Kidney capillary endothelial cell (primary cell): ENCODE results near the gene MAGI2.

Experiments
- DNase-seq: peaks from one replicate; pipeline ENCODE4 v3.0.0-alpha.2; 2018; ENCODE audit warnings: low spot score

MAGI2 gene

GRCh38 chr7:79245623-79246249 lies 207.7 kb downstream of the MAGI2 start:
- no peak for DNase-seq

- DNase-seq, result no peak
Observed at GRCh38 chr7:79244482-79244881, 209.0 kb downstream of the MAGI2 start.

GRCh38 chr7:79241288-79242060 lies 212.0 kb downstream of the MAGI2 start:
- no peak for DNase-seq

- no peak for DNase-seq
Observed at GRCh38 chr7:79240413-79240812, 213.1 kb downstream of the MAGI2 start.

- DNase-seq, result no peak
Observed at GRCh38 chr7:79236352-79237028, 217.0 kb downstream of the MAGI2 start.

GRCh38 chr7:79227044-79227443 lies 226.4 kb downstream of the MAGI2 start:
- DNase-seq, result no peak

GRCh38 chr7:79221211-79221610 lies 232.3 kb downstream of the MAGI2 start:
- DNase-seq, result no peak

GRCh38 chr7:79217976-79218626 lies 235.4 kb downstream of the MAGI2 start:
- DNase-seq, result no peak

- DNase-seq, result no peak
Observed at GRCh38 chr7:79217468-79217867, 236.0 kb downstream of the MAGI2 start.

- DNase-seq, result no peak
Observed at GRCh38 chr7:79216236-79216635, 237.2 kb downstream of the MAGI2 start.

- no peak for DNase-seq
Observed at GRCh38 chr7:79212334-79212733, 241.1 kb downstream of the MAGI2 start.

GRCh38 chr7:79211724-79212123 lies 241.7 kb downstream of the MAGI2 start:
- DNase-seq, result no peak

- DNase-seq, result no peak
Observed at GRCh38 chr7:79199961-79200360, 253.5 kb downstream of the MAGI2 start.

GRCh38 chr7:79199266-79199665 lies 254.2 kb downstream of the MAGI2 start:
- no peak for DNase-seq

GRCh38 chr7:79185605-79186004 lies 267.9 kb downstream of the MAGI2 start:
- no peak for DNase-seq

GRCh38 chr7:79182283-79182682 lies 271.2 kb downstream of the MAGI2 start:
- DNase-seq, result no peak

- DNase-seq, result no peak
Observed at GRCh38 chr7:79180533-79180932, 272.9 kb downstream of the MAGI2 start.

- peak; percentile 42 for DNase-seq
Observed at GRCh38 chr7:79176859-79177477, 276.5 kb downstream of the MAGI2 start.

GRCh38 chr7:79175374-79175773 lies 278.1 kb downstream of the MAGI2 start:
- DNase-seq, result no peak

- DNase-seq, result no peak
Observed at GRCh38 chr7:79165225-79165624, 288.2 kb downstream of the MAGI2 start.

GRCh38 chr7:79159040-79159664 lies 294.3 kb downstream of the MAGI2 start:
- DNase-seq, result no peak

- no peak for DNase-seq
Observed at GRCh38 chr7:79157281-79157680, 296.2 kb downstream of the MAGI2 start.
